WTC11 (cell line): ENCODE measurements around the gene CD79B.

ENCODE experiments used
- IRF2 ChIP-seq: sonication (generic); formaldehyde crosslinking; IDR thresholded peaks from 2 replicates; pipeline ENCODE4 v1.8.0; 2022; ENCODE audit warnings: low read depth, missing genetic modification reagents, borderline replicate concordance
- SP1 ChIP-seq: sonication (generic); formaldehyde crosslinking; conservative IDR thresholded peaks from 2 replicates; pipeline ENCODE4 v1.8.1; 2022; ENCODE audit warnings: missing genetic modification reagents
- TP53 ChIP-seq: sonication (generic); formaldehyde crosslinking; IDR thresholded peaks from 2 replicates; pipeline ENCODE4 v1.8.1; 2023; ENCODE audit warnings: mild to moderate bottlenecking, missing genetic modification reagents
- TF ChIP-seq, protein P1 (sequence below): fragments of 200-600 bp; IDR thresholded peaks from 2 replicates; pipeline ENCODE4 v1.8.0; 2022; ENCODE audit warnings: antibody characterized with exemption
- TF ChIP-seq, protein P2 (sequence below): sonication (generic); formaldehyde crosslinking; IDR thresholded peaks from 2 replicates; pipeline ENCODE4 v1.8.1; 2022; ENCODE audit warnings: low read depth, missing genetic modification reagents, borderline replicate concordance
- TF ChIP-seq, protein P3 (sequence below): sonication (generic); formaldehyde crosslinking; conservative IDR thresholded peaks from 2 replicates; pipeline ENCODE4 v1.8.1; 2022; ENCODE audit warnings: mild to moderate bottlenecking, missing genetic modification reagents
- TF ChIP-seq, protein P4 (sequence below): sonication (generic); formaldehyde crosslinking; IDR thresholded peaks from 2 replicates; pipeline ENCODE4 v1.8.1; 2023; ENCODE audit warnings: mild to moderate bottlenecking, missing genetic modification reagents, moderate library complexity
- TF ChIP-seq, protein P5 (sequence below): sonication (generic); formaldehyde crosslinking; IDR thresholded peaks from 2 replicates; pipeline ENCODE4 v1.8.0; 2022; ENCODE audit warnings: mild to moderate bottlenecking, missing genetic modification reagents
- TF ChIP-seq, protein P6 (sequence below): sonication (generic); formaldehyde crosslinking; IDR thresholded peaks from 2 replicates; pipeline ENCODE4 v1.8.1; 2023; ENCODE audit warnings: mild to moderate bottlenecking, missing genetic modification reagents, borderline replicate concordance

DNA sequence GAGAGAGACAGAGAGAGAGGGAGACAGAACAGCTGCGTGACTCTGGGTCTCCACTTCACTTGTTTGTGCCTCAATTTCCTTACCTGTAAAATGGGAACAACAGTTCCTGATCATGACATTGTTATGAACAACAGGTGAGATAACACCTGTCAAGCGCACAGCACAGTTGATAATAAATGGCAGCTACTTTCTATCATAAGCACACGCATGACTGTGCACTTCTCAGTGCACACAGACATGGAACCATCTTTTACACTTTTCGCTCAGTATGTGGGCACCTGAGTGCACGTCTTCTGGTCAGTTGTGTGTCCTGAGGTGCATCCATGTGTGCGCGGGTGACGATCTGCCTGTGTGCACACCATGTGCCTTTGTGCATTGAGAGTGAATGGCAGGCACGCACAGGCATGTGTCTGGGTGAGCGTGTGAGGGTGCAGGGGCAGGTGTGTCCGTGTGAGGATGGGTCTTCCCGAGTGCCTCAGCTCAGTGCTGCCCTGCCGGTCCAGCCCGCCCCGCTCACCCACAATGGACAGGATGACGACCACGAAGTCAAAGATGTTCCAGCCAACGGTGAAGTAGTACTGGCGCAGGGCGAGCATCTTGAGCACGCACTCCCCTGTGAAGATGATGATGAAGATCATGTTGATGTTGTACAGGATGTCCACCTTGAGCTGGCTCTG, 10.3 kb upstream of the CD79B start:
- TF ChIP-seq, protein P1, sequence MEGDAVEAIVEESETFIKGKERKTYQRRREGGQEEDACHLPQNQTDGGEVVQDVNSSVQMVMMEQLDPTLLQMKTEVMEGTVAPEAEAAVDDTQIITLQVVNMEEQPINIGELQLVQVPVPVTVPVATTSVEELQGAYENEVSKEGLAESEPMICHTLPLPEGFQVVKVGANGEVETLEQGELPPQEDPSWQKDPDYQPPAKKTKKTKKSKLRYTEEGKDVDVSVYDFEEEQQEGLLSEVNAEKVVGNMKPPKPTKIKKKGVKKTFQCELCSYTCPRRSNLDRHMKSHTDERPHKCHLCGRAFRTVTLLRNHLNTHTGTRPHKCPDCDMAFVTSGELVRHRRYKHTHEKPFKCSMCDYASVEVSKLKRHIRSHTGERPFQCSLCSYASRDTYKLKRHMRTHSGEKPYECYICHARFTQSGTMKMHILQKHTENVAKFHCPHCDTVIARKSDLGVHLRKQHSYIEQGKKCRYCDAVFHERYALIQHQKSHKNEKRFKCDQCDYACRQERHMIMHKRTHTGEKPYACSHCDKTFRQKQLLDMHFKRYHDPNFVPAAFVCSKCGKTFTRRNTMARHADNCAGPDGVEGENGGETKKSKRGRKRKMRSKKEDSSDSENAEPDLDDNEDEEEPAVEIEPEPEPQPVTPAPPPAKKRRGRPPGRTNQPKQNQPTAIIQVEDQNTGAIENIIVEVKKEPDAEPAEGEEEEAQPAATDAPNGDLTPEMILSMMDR = no peak
- TF ChIP-seq SP1 (CRISPR knock-in tag) (no peak), IRF2 (no peak), TP53 (CRISPR knock-in tag) (no peak)
- TF ChIP-seq, protein P2, sequence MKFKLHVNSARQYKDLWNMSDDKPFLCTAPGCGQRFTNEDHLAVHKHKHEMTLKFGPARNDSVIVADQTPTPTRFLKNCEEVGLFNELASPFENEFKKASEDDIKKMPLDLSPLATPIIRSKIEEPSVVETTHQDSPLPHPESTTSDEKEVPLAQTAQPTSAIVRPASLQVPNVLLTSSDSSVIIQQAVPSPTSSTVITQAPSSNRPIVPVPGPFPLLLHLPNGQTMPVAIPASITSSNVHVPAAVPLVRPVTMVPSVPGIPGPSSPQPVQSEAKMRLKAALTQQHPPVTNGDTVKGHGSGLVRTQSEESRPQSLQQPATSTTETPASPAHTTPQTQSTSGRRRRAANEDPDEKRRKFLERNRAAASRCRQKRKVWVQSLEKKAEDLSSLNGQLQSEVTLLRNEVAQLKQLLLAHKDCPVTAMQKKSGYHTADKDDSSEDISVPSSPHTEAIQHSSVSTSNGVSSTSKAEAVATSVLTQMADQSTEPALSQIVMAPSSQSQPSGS (CRISPR knock-in tag) = no peak
- TF ChIP-seq, protein P3, sequence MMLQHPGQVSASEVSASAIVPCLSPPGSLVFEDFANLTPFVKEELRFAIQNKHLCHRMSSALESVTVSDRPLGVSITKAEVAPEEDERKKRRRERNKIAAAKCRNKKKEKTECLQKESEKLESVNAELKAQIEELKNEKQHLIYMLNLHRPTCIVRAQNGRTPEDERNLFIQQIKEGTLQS (CRISPR knock-in tag) = no peak
- TF ChIP-seq, protein P4, sequence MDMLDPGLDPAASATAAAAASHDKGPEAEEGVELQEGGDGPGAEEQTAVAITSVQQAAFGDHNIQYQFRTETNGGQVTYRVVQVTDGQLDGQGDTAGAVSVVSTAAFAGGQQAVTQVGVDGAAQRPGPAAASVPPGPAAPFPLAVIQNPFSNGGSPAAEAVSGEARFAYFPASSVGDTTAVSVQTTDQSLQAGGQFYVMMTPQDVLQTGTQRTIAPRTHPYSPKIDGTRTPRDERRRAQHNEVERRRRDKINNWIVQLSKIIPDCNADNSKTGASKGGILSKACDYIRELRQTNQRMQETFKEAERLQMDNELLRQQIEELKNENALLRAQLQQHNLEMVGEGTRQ (CRISPR knock-in tag) = no peak
- TF ChIP-seq, protein P5, sequence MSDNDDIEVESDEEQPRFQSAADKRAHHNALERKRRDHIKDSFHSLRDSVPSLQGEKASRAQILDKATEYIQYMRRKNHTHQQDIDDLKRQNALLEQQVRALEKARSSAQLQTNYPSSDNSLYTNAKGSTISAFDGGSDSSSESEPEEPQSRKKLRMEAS = no peak
- TF ChIP-seq, protein P6, sequence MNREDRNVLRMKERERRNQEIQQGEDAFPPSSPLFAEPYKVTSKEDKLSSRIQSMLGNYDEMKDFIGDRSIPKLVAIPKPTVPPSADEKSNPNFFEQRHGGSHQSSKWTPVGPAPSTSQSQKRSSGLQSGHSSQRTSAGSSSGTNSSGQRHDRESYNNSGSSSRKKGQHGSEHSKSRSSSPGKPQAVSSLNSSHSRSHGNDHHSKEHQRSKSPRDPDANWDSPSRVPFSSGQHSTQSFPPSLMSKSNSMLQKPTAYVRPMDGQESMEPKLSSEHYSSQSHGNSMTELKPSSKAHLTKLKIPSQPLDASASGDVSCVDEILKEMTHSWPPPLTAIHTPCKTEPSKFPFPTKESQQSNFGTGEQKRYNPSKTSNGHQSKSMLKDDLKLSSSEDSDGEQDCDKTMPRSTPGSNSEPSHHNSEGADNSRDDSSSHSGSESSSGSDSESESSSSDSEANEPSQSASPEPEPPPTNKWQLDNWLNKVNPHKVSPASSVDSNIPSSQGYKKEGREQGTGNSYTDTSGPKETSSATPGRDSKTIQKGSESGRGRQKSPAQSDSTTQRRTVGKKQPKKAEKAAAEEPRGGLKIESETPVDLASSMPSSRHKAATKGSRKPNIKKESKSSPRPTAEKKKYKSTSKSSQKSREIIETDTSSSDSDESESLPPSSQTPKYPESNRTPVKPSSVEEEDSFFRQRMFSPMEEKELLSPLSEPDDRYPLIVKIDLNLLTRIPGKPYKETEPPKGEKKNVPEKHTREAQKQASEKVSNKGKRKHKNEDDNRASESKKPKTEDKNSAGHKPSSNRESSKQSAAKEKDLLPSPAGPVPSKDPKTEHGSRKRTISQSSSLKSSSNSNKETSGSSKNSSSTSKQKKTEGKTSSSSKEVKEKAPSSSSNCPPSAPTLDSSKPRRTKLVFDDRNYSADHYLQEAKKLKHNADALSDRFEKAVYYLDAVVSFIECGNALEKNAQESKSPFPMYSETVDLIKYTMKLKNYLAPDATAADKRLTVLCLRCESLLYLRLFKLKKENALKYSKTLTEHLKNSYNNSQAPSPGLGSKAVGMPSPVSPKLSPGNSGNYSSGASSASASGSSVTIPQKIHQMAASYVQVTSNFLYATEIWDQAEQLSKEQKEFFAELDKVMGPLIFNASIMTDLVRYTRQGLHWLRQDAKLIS (CRISPR knock-in tag) = no peak
